Epithelial cell of esophagus (primary cell): ENCODE data around the gene SPATA31C2.

Experiments used
- DNase-seq: peaks from one replicate; pipeline ENCODE4 v3.0.0; 2010; ENCODE audit warnings: low read depth
- H3K4me3 ChIP-seq: 2 replicates; pipeline ENCODE4 v1.5.1; 2011; ENCODE audit warnings: mild to moderate bottlenecking, low read length, control low read depth
- TF ChIP-seq, protein P1 (sequence below): IDR thresholded peaks from 2 replicates; pipeline ENCODE4 v1.5.1; 2011; ENCODE audit warnings: low read depth, mild to moderate bottlenecking, low read length, control low read depth, inconsistent platforms; ENCODE audit not compliant: insufficient read depth; ENCODE audit errors: missing control alignments

The SPATA31C2 gene

GRCh38 chr9:88179062-88179521 is 40.8 kb upstream of the SPATA31C2 start:
- no peak for DNase-seq
- TF ChIP-seq, protein P1, sequence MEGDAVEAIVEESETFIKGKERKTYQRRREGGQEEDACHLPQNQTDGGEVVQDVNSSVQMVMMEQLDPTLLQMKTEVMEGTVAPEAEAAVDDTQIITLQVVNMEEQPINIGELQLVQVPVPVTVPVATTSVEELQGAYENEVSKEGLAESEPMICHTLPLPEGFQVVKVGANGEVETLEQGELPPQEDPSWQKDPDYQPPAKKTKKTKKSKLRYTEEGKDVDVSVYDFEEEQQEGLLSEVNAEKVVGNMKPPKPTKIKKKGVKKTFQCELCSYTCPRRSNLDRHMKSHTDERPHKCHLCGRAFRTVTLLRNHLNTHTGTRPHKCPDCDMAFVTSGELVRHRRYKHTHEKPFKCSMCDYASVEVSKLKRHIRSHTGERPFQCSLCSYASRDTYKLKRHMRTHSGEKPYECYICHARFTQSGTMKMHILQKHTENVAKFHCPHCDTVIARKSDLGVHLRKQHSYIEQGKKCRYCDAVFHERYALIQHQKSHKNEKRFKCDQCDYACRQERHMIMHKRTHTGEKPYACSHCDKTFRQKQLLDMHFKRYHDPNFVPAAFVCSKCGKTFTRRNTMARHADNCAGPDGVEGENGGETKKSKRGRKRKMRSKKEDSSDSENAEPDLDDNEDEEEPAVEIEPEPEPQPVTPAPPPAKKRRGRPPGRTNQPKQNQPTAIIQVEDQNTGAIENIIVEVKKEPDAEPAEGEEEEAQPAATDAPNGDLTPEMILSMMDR, result no peak
- no peak overlapping the region for H3K4me3 ChIP-seq

- TF ChIP-seq, protein P1, result no peak
- no peak overlapping the region for H3K4me3 ChIP-seq
- no peak for DNase-seq
Observed at GRCh38 chr9:88178641-88179040, 40.4 kb upstream of the SPATA31C2 start.

DNA sequence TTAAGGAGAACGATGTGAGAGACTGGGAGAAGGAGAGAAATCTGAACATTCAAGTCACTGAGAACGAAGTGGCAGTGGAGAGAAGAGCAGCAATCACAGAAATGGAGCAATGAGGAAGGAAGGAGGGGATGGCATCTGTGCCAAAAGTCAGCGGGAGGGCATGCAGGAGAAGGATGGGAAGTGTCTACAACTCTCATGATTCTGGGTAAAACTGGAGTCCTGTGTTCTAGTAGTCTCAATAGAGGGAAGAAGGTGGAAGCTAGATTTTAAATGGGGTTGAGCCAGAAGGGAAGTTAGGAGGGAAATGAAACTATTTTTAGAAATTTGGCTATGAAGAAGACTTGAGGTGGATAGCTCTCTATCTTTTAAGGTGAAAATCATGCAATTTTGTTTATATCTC is 39.1 kb upstream of the SPATA31C2 start:
- no peak overlapping the region for H3K4me3 ChIP-seq
- no peak for DNase-seq
- TF ChIP-seq, protein P1, result no peak

DNA sequence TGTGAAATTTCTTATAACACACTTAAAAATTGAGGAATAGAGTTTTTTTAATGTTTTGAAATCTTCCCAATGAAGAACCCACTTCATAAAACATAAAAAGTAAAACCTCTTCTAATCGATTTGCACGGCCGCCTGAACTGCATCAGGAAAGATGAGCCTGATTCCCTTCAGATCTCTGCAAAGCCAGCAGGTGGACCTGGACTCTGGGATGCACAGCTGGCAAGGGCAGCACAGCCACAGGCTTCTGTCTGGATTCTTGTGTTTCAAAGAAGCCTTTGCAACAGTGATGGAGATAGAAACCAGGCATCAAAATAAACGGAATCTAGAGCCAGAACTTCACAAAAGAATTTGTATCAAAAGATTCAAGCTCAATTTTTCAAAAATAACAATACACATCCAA is 36.0 kb upstream of the SPATA31C2 start:
- H3K4me3 ChIP-seq, result no peak overlapping the region
- TF ChIP-seq, protein P1, result peak; percentile 5
- peak; percentile 5 for DNase-seq

DNA sequence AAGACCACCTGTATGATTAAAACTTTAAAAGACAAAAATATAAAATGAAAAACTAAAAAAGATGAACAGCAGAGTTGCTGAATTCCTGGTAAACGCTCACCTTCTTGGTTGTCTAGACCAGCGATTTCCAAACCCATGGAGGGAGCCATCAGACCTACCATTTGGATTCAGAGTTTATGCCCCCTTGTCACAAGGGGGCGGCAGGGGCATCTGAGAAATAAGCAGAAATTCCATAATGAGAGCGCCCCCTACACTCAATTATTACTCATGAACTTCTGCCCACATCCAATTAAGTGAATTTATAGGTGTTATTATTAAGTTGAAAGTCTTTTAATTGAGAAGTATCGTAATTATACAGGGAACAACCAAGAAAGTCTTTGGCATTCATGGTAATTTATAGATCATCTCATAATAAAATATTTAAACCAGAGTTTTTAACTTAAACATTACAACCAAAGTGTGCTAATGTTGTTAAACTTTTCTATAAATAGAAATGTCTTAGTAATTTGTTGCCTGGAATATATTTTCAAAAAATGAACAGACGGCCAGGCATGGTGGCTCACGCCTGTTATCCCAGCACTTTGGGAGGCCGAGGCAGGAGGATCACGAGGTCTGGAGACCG is 35.2 kb upstream of the SPATA31C2 start:
- DNase-seq, result peak; percentile 81
- H3K4me3 ChIP-seq, result no peak overlapping the region
- TF ChIP-seq, protein P1, result peak; percentile 35

DNA sequence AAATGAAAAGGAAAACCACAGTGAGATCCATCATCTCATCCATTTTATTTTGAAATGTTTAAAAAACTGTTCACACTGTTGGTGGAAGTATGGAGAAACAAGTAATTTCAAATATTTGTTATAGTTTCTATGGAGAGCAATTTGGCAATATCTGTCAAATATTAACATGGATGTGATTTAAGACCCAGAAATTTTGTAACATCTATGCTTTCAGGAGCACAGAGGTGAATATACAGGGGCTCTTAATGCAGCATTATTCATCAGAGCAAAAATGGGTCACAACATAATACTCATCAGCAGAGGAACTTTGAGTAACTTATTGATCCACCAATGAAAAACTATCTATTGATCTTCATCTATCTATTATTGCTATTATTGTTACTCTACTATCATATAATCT is 31.4 kb upstream of the SPATA31C2 start:
- TF ChIP-seq, protein P1, result no peak
- H3K4me3 ChIP-seq, result no peak overlapping the region
- no peak for DNase-seq

DNA sequence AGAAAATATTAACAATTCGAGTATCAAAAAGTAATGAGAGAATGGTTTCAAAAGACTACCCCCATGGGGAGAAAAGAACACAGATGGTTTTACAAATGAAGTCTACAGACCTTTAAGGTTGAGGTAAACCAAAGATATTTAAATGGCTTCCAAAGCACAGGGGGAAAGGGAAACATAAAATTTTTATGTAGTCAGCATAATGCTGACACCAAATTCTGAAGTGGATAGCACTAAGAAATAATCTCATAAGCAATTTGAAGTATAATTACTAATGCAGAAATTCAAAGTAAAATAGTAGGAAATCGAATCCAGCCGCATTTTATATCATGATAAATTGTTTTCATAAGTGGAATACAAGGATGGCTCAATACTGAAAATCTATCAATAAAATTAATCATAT is 30.3 kb upstream of the SPATA31C2 start:
- TF ChIP-seq, protein P1, result no peak
- no peak overlapping the region for H3K4me3 ChIP-seq
- no peak for DNase-seq
